HepG2 (cell line): ENCODE data around the gene C11orf71. TPM values are rescaled to one million over a fixed set of nuclear protein-coding genes. Genes with fewer than 3 reads are reported as not detected.

Source experiments
- ATAC-seq: fragments of 200-7000 bp; cut with Tn5 transposase; 3 replicates; pipeline ENCODE4 v1.9.1; 2020; ENCODE audit warnings: mild to moderate bottlenecking, moderate library complexity
- BruUV-seq: library from RNA; stranded (reverse); fragments of 400-500 nt; replicated peaks from 2 replicates; lab custom pipeline; 2021; lab: Mats Ljungman, UMichigan
- CTCF ChIA-PET: fragments of 300-600 bp; formaldehyde crosslinking; extraction: SDS; loops from one replicate; lab custom pipeline; 2021; ENCODE audit warnings: low total read pairs, inconsistent platforms, low intra/inter-chr PET ratio; lab: Yijun Ruan, JAX
- POLR2A ChIA-PET: fragments of 350-600 bp; sonication (Branson Sonifier 250); formaldehyde crosslinking; loops from one replicate; lab custom pipeline; 2020; ENCODE audit warnings: antibody characterized with exemption, inconsistent platforms; lab: Yijun Ruan, JAX
- DNase-seq: peaks from one replicate; pipeline ENCODE4 v3.0.0-alpha.2; 2015; ENCODE audit warnings: low spot score
- FAIRE-seq: peaks from 3 replicates; lab custom pipeline; 2011; peaks lifted over from hg19 to GRCh38; lab: Jason Lieb, UNC
- H2AFZ ChIP-seq: one replicate; pipeline ENCODE4 v1.6.1; 2011; ENCODE audit warnings: low read length, inconsistent platforms
- H3K27ac ChIP-seq: fragments of 300-600 bp; 3 replicates; pipeline ENCODE4 v1.8.0; 2011; ENCODE audit warnings: mixed run types, mild to moderate bottlenecking, mixed read lengths, low read length, inconsistent platforms; ENCODE audit not compliant: insufficient read depth; ENCODE audit errors: extremely low read length
- H3K27me3 ChIP-seq, 2 experiments: fragments of 200-600 bp in 1 of 2; 2 replicates in 1 of 2; 3 replicates in 1 of 2; pipeline versions ENCODE4 v1.6.0 to v1.8.0; 2011; ENCODE audit warnings: low read length in 2 of 2, mild to moderate bottlenecking in 2 of 2, moderate library complexity in 2 of 2, inconsistent platforms in 1 of 2; ENCODE audit not compliant: insufficient read depth in 2 of 2, control insufficient read depth in 1 of 2
- H3K36me3 ChIP-seq, 2 experiments: fragments of 200-600 bp in 1 of 2; replicated peaks in 1 of 2; 2 replicates in 1 of 2; 3 replicates in 1 of 2; pipeline versions ENCODE4 v1.5.1 to v1.8.0; 2011; ENCODE audit warnings: low read length in 2 of 2, inconsistent platforms in 1 of 2; ENCODE audit not compliant: insufficient read depth in 2 of 2, control insufficient read depth in 1 of 2
- H3K4me1 ChIP-seq: 2 replicates; pipeline ENCODE4 v1.5.1; 2012; ENCODE audit warnings: low read length, inconsistent platforms; ENCODE audit not compliant: insufficient read depth
- H3K4me2 ChIP-seq: 2 replicates; pipeline ENCODE4 v1.6.0; 2011; ENCODE audit warnings: low read depth, low read length, inconsistent platforms
- H3K4me3 ChIP-seq, 3 experiments: fragments of 200-600 bp in 1 of 3; sonication (generic), shearing (Covaris generic) in 1 of 3; replicated peaks in 1 of 3; 2 replicates each; pipeline ENCODE4 v1.5.1; 2011 to 2016; ENCODE audit warnings: low read length in 3 of 3, inconsistent platforms in 2 of 3, low read depth in 2 of 3, mild to moderate bottlenecking in 2 of 3, control low read depth in 1 of 3, mixed read lengths in 1 of 3; ENCODE audit not compliant: insufficient read depth in 1 of 3
- H3K79me2 ChIP-seq: one replicate; pipeline ENCODE4 v1.6.1; 2011; ENCODE audit warnings: low read length, inconsistent platforms; ENCODE audit not compliant: insufficient read depth
- H3K9ac ChIP-seq: 2 replicates; pipeline ENCODE4 v1.6.0; 2011; ENCODE audit warnings: mild to moderate bottlenecking, low read depth, low read length, inconsistent platforms; ENCODE audit not compliant: insufficient read depth
- H3K9me3 ChIP-seq: 2 replicates; pipeline ENCODE4 v1.5.1; 2012; ENCODE audit warnings: mild to moderate bottlenecking, low read length
- H4K20me1 ChIP-seq: 2 replicates; pipeline ENCODE4 v1.6.0; 2011; ENCODE audit warnings: inconsistent platforms, mild to moderate bottlenecking, low read length, moderate library complexity; ENCODE audit not compliant: insufficient read depth
- GATA4 ChIP-seq: sonication (generic); IDR thresholded peaks from 2 replicates; pipeline ENCODE4 v1.6.1; 2016; ENCODE audit warnings: antibody characterized with exemption, low read depth, borderline replicate concordance
- HDAC6 ChIP-seq: fragments of 200-600 bp; sonication (generic); IDR thresholded peaks from 2 replicates; pipeline ENCODE4 v1.7.0; 2017; ENCODE audit warnings: mild to moderate bottlenecking, antibody characterized with exemption, low read length, low read depth
- HNF4G ChIP-seq, 2 experiments: sonication (generic) in 1 of 2; formaldehyde crosslinking in 1 of 2; IDR thresholded peaks; 2 replicates each; pipeline versions ENCODE4 v1.4.0 to v1.6.1; 2011 to 2020; ENCODE audit warnings: borderline replicate concordance in 2 of 2, low read depth in 2 of 2, mild to moderate bottlenecking in 2 of 2, low read length in 1 of 2, missing genetic modification reagents in 1 of 2, moderate library complexity in 1 of 2
- HOXA9 ChIP-seq: sonication (generic); formaldehyde crosslinking; IDR thresholded peaks from 2 replicates; pipeline ENCODE4 v1.8.1; 2022; ENCODE audit warnings: missing genetic modification reagents, mild to moderate bottlenecking, moderate library complexity, borderline replicate concordance
- MAFK ChIP-seq, 2 experiments: IDR thresholded peaks in 1 of 2; conservative IDR thresholded peaks in 1 of 2; 2 replicates each; pipeline ENCODE4 v1.6.1; 2011; ENCODE audit warnings: improper control_type of control experiment in 2 of 2, low read length in 2 of 2
- MYNN ChIP-seq: sonication (generic); formaldehyde crosslinking; IDR thresholded peaks from 2 replicates; pipeline ENCODE4 v1.4.0; 2020; ENCODE audit warnings: mild to moderate bottlenecking, low read depth, missing genetic modification reagents
- RARA ChIP-seq: IDR thresholded peaks from 2 replicates; pipeline ENCODE4 v1.6.1; 2016; ENCODE audit warnings: missing genetic modification reagents, missing compliant biosample characterization
- ZMYM2 ChIP-seq: sonication (generic); formaldehyde crosslinking; IDR thresholded peaks from 2 replicates; pipeline ENCODE4 v1.8.0; 2022; ENCODE audit warnings: mild to moderate bottlenecking, missing genetic modification reagents
- ZNF446 ChIP-seq: sonication (generic); formaldehyde crosslinking; IDR thresholded peaks from 2 replicates; pipeline ENCODE4 v1.5.0; 2020; ENCODE audit warnings: mild to moderate bottlenecking, missing genetic modification reagents
- ZNF549 ChIP-seq: sonication (generic); formaldehyde crosslinking; IDR thresholded peaks from 2 replicates; pipeline ENCODE4 v1.5.0; 2020; ENCODE audit warnings: missing genetic modification reagents
- WGBS: methylation state at CpG from one replicate; pipeline ENCODE4 v1.1.6; 2017; ENCODE audit warnings: low lambda C conversion rate; 5-methylcytosine and 5-hydroxymethylcytosine counted together
- in situ Hi-C: cut with HindIII; loops from 2 replicates; pipeline ENCODE4 v1.10.0; 2017; ENCODE audit warnings: low pct_unique_long_range_greater_than_20kb; ENCODE audit not compliant: extremely low pct_ligation_motif_present
- intact Hi-C: fragments of 100-400 bp; cut with micrococcal nuclease; formaldehyde crosslinking; loops from one replicate; pipeline ENCODE4 v1.10.0; 2022; ENCODE audit not compliant: unreplicated experiment
- polyA plus RNA-seq, 8 experiments: library from polyadenylated mRNA; depleted of rRNA in 3 of 8; stranded (reverse) in 7 of 8; unstranded in 1 of 8; fragments of >200 nt; fragmentation: Illumina TruSeq in 4 of 8; extraction: Trizol in 4 of 8; gene quantifications; 2 replicates each; pipeline versions ENCODE4 v1.2.1 to v1.2.3, GENCODE V29; 2011 to 2016; ENCODE audit warnings: low read depth in 4 of 8, missing spikeins in 1 of 8, mixed read lengths in 1 of 8; ENCODE audit not compliant: insufficient read depth in 1 of 8
- total RNA-seq, 5 experiments: library from RNA; depleted of rRNA; stranded (reverse); fragments of >200 nt; fragmentation: Illumina TruSeq; extraction: Trizol; gene quantifications; 2 replicates each; pipeline ENCODE4 v1.2.3, GENCODE V29; 2016; ENCODE audit warnings: low read depth in 1 of 5
- TF ChIP-seq, protein P1 (sequence below): sonication (generic); formaldehyde crosslinking; IDR thresholded peaks from 2 replicates; pipeline ENCODE4 v1.5.0; 2020; ENCODE audit warnings: missing genetic modification reagents

The C11orf71 gene
- total and polyA plus RNA-seq, 2 of the 13 experiments (the other 11 are each of a cell fraction or from before 2014, with no cell fraction given) = 7.1 to 7.8 TPM

DNA sequence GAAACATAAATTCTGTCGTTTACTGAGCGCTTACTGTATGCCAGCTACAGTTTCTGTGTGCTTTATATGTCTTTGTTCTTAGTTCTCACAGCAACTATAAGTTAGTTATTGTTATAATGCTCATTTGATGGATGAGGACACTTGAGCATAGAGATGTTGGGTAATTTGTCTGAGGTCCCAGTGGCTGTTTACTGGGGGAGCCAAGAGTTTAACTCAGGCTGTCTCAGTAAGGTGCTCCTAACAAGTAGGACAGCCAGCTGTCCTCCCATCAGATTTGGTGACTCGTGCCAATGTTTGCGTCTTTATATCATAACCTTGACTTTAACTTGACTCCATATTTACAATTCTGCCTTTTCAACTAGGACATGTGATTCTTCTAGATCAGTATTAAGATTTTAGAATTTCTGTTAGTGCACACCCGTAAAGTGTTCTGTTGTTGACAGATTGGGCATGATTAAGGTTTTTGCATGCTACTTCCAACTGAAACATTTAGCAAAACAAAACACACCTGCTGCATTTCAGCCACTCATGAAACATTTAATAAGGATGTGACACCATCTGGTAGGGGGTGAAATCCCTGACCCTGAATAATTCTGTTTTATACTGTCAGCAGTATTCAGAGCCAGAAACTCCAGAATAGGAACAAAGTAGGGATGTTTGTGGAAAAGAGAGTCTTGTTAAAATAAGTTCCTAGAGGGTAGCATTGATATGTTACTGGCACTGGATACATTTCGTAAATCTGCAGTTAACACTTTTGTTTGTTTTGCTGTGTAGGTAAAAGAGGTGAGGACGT lies 40.9 kb upstream of the C11orf71 start:
- DNase-seq = peak; percentile 9
- Histone ChIP-seq H3K9me3 (no peaks in the 10 kb centered on the region), H3K79me2 (peaks cover 47% of the 10 kb centered on the region), H3K27me3 (no peaks in the 10 kb centered on the region; a peak in 1 of 5 replicates), H3K9ac (no peak overlapping the region), H3K36me3 (peaks cover 6% of the 10 kb centered on the region in 2 experiments; a peak in 3 of 5 replicates), H2AFZ (no peak overlapping the region), H3K4me2 (peak overlapping the region; percentile 76), H3K27ac (no peak overlapping the region), H3K4me3 (peak overlapping the region; percentile 84 to 100 (median 88); a peak in 4 of 6 replicates), H3K4me1 (peaks cover 33% of the 10 kb centered on the region)
- no peak for ATAC-seq
- WGBS = 89% methylated on average over 7 of the region's 7 CpGs
- POLR2A ChIA-PET = no interaction called here
- FAIRE-seq = no peak
- intact Hi-C loops = no loop called here
- CTCF ChIA-PET = no interaction called here
- TF ChIP-seq, protein P1, sequence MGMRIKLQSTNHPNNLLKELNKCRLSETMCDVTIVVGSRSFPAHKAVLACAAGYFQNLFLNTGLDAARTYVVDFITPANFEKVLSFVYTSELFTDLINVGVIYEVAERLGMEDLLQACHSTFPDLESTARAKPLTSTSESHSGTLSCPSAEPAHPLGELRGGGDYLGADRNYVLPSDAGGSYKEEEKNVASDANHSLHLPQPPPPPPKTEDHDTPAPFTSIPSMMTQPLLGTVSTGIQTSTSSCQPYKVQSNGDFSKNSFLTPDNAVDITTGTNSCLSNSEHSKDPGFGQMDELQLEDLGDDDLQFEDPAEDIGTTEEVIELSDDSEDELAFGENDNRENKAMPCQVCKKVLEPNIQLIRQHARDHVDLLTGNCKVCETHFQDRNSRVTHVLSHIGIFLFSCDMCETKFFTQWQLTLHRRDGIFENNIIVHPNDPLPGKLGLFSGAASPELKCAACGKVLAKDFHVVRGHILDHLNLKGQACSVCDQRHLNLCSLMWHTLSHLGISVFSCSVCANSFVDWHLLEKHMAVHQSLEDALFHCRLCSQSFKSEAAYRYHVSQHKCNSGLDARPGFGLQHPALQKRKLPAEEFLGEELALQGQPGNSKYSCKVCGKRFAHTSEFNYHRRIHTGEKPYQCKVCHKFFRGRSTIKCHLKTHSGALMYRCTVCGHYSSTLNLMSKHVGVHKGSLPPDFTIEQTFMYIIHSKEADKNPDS (CRISPR knock-in tag) = no peak
- TF ChIP-seq HNF4G (IDR thresholded peaks at IDR 0.05; ENCODE audit: borderline replicate concordance, low read depth, low read length) = no peak
- TF ChIP-seq HNF4G (CRISPR knock-in tag; IDR thresholded peaks at IDR 0.05; ENCODE audit: borderline replicate concordance, low read depth) = no peak
- TF ChIP-seq ZNF446 (CRISPR knock-in tag) = no peak
- no peak for TF ChIP-seq ZMYM2 (CRISPR knock-in tag)
- TF ChIP-seq HDAC6 = no peak
- TF ChIP-seq MAFK (conservative IDR thresholded peaks at IDR 0.05 in 1 of 2, IDR thresholded peaks at IDR 0.05 in 1 of 2; ENCODE audit: low read length in 2 of 2) = peak; percentile 26 to 33; a peak in 1 of 4 replicates
- 0 out of 2 replicates have a peak, but pooled peaks have one; percentile 27 for TF ChIP-seq RARA (CRISPR knock-in tag)
- no peak for TF ChIP-seq GATA4
- TF ChIP-seq ZNF549 = no peak
- no peak for TF ChIP-seq MYNN (CRISPR knock-in tag)
- no peak for TF ChIP-seq HOXA9 (CRISPR knock-in tag)
- TF ChIP-seq, all 625 proteins: peak for 2
- BruUV-seq = no TSS peak
- in situ Hi-C loops = no loop called here
- H4K20me1 ChIP-seq = 0 out of 2 replicates have a peak, but pooled peaks cover 7% of the 10 kb centered on the region
